ENCODE measurements around the gene LSAMP.

The LSAMP gene

GRCh38 chr3:116188231-116188785, 257.0 kb downstream of the LSAMP start:
- H3K36me3 ChIP-seq (ENCODE audit: low read length) = no peaks in the 10 kb centered on the region
- H4K20me1 ChIP-seq (ENCODE audit: low read depth, low read length) = no peaks in the 10 kb centered on the region
- H3K9me2 ChIP-seq (replicated peaks; ENCODE audit: insufficient read depth, low read length) = no peaks in the 10 kb centered on the region
- no peaks in the 10 kb centered on the region for H3F3A ChIP-seq (ENCODE audit: insufficient read depth)
- H3K9ac ChIP-seq (ENCODE audit: low read length) = no peak overlapping the region
- H3K9me3 ChIP-seq (ENCODE audit: insufficient read depth, low read length) = no peaks in the 10 kb centered on the region
- TF ChIP-seq CTCF (IDR thresholded peaks at IDR 0.05; ENCODE audit: insufficient read depth, low read length, poor library complexity, severe bottlenecking) (no peak), EZH2phosphoT487 (conservative IDR thresholded peaks at IDR 0.05; ENCODE audit: low read length) (no peak)
- H3K4me2 ChIP-seq (ENCODE audit: low read depth, low read length, poor library complexity, severe bottlenecking) = no peak overlapping the region
- no peaks in the 10 kb centered on the region for H3K27me3 ChIP-seq (ENCODE audit: low read length)
- no peak overlapping the region for H3K4me3 ChIP-seq (ENCODE audit: insufficient read depth, low read length, poor library complexity, severe bottlenecking)
- no peaks in the 10 kb centered on the region for H3K79me2 ChIP-seq (ENCODE audit: insufficient read depth, low read length)
- no peak overlapping the region for H3K27ac ChIP-seq (ENCODE audit: low read depth, low read length)
- H2AFZ ChIP-seq (ENCODE audit: low read depth, low read length, severe bottlenecking) = no peak overlapping the region

GRCh38 chr3:116186049-116186448, 259.2 kb downstream of the LSAMP start:
- Histone ChIP-seq H3K79me2 (ENCODE audit: insufficient read depth, low read length) (no peaks in the 10 kb centered on the region), H3K27ac (ENCODE audit: low read depth, low read length) (no peak overlapping the region), H3K9ac (ENCODE audit: low read length) (no peak overlapping the region), H4K20me1 (ENCODE audit: low read depth, low read length) (no peaks in the 10 kb centered on the region), H3F3A (ENCODE audit: insufficient read depth) (no peaks in the 10 kb centered on the region), H3K4me2 (ENCODE audit: low read depth, low read length, poor library complexity, severe bottlenecking) (no peak overlapping the region), H3K9me3 (ENCODE audit: insufficient read depth, low read length) (no peaks in the 10 kb centered on the region), H3K4me3 (ENCODE audit: insufficient read depth, low read length, poor library complexity, severe bottlenecking) (no peak overlapping the region), H3K9me2 (replicated peaks; ENCODE audit: insufficient read depth, low read length) (no peaks in the 10 kb centered on the region), H3K27me3 (ENCODE audit: low read length) (no peaks in the 10 kb centered on the region), H2AFZ (ENCODE audit: low read depth, low read length, severe bottlenecking) (no peak overlapping the region), H3K36me3 (ENCODE audit: low read length) (no peaks in the 10 kb centered on the region)
- TF ChIP-seq EZH2phosphoT487 (conservative IDR thresholded peaks at IDR 0.05; ENCODE audit: low read length) = no peak
- TF ChIP-seq CTCF (IDR thresholded peaks at IDR 0.05; ENCODE audit: insufficient read depth, low read length, poor library complexity, severe bottlenecking) = no peak

- Histone ChIP-seq H3F3A (ENCODE audit: insufficient read depth) (no peaks in the 10 kb centered on the region), H3K27ac (ENCODE audit: low read depth, low read length) (no peak overlapping the region), H3K27me3 (ENCODE audit: low read length) (no peaks in the 10 kb centered on the region), H4K20me1 (ENCODE audit: low read depth, low read length) (no peaks in the 10 kb centered on the region), H3K4me2 (ENCODE audit: low read depth, low read length, poor library complexity, severe bottlenecking) (no peak overlapping the region), H3K4me3 (ENCODE audit: insufficient read depth, low read length, poor library complexity, severe bottlenecking) (no peak overlapping the region), H3K79me2 (ENCODE audit: insufficient read depth, low read length) (no peaks in the 10 kb centered on the region), H3K36me3 (ENCODE audit: low read length) (no peaks in the 10 kb centered on the region), H3K9me3 (ENCODE audit: insufficient read depth, low read length) (no peaks in the 10 kb centered on the region), H3K9ac (ENCODE audit: low read length) (no peak overlapping the region), H3K9me2 (replicated peaks; ENCODE audit: insufficient read depth, low read length) (no peaks in the 10 kb centered on the region), H2AFZ (ENCODE audit: low read depth, low read length, severe bottlenecking) (no peak overlapping the region)
- no peak for TF ChIP-seq EZH2phosphoT487 (conservative IDR thresholded peaks at IDR 0.05; ENCODE audit: low read length)
- no peak for TF ChIP-seq CTCF (IDR thresholded peaks at IDR 0.05; ENCODE audit: insufficient read depth, low read length, poor library complexity, severe bottlenecking)
Observed at GRCh38 chr3:116181159-116181558, 264.1 kb downstream of the LSAMP start.
